HG03457 (cell line): Measurements from ENCODE around the gene HOXB4.

Source experiments
- ATAC-seq: cut with Tn5 transposase; IDR thresholded peaks from one replicate; pipeline ENCODE4 v1.9.1; 2021; ENCODE audit warnings: moderate number of reproducible peaks; ENCODE audit not compliant: unreplicated experiment

Gene HOXB4

DNA sequence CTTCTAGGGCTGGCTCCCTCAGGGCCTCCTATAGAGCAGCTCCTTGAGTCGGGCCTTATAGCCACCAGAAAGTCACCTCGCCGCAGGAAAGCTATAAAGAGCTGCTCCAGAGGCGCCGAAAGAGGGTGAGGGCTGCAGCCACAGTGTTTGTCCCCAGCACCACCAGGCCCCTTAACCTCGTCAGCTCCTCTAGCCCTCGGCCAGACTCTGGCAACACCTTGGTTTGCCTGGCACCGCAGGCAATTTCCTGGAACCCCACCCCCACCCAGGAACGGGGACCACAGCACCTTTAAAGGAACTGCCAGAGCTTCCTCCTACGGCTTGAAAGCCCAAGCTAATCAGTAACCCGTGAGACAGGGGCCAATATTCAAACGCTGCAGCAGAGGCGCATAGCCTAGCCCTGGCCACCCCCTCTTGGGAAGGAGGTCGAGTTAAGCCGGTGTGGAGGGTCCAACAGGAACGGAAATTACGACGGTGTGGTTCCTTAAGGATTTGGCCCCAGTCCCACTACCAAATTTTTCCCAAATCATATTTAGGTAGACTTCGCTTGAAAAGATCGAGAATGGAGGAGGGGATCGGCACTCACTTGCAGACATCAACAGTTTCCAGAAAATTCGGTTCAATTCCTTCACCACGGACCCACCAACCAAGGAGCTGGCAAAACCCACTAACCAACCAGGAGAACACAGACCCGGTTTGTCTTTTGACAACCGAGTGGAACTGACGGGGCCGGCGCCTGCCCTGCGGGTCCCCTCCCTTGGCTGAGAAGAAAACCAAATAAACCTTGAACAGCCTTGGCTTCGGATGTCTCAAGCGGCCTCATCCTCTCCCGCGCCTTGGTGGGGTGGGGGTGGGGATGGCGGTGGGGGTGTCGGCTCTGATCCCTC is 23.6 kb upstream of the HOXB4 start:
- ATAC-seq, result no peak

DNA sequence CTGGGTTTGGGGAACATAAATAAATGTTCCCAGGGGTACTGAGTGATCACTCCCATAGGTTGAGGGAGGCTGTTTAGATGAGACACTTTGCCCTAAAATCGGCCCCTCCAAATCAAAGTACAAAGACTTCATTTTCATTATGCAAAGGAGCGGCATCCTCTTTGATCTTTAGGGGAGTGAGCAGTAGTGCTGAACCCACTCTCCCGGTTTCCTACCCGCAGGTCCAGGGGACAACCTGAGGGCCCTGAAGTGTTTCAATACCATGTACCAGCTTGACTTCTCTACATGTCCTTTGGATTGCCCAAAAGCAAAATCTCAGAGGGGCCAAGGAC is 23.0 kb upstream of the HOXB4 start:
- no peak for ATAC-seq

DNA sequence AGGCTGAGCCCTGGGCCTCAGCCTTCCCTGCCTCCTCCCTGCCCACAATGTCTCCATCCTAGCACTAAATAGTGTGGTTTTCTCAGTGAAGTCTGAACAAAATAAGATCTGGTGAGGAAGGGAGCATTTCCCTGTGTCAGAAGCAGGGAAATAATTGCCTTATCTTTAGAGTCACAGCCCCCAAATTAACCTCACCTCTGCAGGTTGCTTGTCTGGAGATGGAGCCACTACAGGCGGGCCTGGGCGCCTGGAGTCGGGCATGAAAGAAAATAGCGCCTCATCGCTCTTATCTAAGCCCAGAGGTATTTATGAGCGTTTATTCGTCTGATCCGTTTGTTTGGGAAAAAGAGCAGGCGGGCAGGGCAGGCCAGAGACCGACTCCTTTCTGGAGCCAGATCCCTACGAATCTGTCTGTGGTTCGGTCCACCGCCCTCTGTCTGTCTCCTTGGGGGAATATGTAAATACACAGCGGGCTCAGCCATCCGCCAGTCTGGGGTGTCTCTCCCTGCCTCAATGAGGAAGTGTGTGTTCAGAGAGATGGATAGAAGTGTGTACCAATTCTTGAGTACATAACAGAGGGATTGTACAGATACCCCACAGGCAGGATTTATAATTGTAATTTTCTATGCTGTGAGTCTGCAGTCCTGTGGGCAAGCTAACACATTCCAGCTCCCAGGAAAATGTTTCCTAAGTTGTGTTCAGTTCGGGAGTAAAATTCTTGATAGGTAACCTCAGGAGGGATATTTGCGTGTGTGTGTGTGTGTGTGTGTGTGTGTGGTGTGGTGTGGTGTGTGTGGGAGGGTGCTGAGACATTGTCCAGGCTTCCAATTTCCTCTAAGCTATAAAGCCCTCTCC is 22.3 kb upstream of the HOXB4 start:
- no peak for ATAC-seq

DNA sequence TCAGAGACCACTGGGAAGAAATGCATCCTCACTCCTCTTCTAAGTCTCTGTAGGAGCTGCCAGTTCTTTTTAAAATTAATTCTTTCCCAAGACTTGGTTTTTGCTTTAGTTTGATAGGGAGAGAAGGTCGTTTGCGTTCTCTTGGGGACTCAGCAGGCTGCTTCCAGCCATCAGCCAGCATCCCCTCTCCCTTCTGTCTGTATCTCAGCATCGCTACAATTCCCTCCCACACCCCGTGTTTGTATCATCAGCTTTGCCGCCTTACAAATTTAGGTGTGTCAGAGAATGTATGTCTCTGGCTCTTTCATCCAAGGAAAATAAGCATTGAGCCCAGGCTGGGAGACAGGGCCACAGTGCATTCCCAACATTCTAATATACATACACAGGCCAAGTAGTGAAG is 21.2 kb upstream of the HOXB4 start:
- ATAC-seq, result no peak

DNA sequence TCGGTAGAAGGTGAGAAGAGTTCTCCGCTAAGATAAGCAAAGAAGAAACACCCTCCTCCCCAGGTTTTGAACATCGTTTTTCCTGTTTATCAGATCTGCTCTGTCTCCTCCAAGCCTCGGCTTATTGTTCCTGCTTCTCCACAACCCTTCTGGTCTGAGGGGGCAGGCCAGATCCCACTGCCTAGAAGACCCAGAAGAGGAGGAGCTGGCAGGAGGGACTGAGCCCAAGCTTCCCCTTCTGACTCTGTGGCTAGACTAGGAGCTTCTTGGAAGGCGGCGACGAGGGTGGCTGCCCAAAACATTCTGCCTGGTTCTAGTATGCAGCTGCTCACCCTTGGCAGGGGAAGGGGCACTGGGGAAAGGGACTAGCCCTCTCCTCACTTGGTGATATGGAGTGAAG is 20.6 kb upstream of the HOXB4 start:
- ATAC-seq, result no peak

DNA sequence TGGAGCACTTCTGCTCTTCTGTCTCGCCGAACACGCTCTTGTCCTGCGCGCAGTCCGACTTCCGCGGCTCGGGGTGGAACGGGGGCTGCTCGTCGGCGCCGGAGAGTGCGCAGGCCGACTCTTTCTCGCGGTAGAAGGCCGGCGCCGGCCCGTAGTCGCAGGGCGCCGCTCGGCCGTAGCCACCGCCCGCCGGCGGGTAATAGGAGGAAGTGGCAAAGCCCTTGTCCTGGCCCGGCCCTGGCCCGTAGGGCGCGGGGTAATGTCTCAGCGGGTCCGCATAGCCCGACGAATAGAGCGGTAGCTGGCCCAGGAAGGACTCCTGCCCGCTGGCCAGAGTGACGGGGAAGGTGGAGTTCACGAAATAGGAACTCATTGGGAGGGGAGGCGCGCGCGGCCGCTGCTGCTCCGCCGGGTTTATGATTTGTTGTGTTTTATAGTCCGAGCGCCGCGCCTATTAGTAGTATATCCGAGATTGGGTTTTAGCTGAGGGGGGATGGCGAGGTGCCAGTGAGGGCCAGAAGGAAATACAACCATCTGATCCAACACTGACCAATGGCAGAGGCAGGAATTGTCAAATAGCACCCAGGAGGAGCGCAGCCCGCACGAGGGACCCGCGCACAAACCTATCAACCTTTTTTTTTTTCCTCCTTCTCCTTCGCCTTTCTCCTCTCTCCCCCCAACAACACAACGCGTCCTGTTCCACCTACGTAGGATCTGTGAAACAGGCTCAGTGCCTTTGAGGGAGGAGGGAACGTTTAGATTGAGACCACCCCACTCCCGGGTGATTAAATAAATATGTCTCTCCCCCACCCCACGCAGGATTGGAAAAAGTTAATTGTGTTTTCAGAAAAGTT is 19.9 kb upstream of the HOXB4 start:
- no peak for ATAC-seq

DNA sequence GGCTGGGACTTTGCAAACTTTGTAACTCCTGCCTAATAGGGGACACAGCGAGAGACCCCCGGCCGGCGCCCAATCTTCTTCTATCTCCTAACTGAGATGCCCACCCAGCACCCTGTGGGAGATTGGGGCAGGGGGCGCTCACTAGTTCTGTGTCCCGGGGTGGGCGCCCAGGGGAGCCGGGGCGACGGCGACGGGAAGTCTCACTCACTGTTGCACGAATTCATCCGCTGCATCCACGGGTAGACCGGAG is 19.3 kb upstream of the HOXB4 start:
- ATAC-seq, result no peak

DNA sequence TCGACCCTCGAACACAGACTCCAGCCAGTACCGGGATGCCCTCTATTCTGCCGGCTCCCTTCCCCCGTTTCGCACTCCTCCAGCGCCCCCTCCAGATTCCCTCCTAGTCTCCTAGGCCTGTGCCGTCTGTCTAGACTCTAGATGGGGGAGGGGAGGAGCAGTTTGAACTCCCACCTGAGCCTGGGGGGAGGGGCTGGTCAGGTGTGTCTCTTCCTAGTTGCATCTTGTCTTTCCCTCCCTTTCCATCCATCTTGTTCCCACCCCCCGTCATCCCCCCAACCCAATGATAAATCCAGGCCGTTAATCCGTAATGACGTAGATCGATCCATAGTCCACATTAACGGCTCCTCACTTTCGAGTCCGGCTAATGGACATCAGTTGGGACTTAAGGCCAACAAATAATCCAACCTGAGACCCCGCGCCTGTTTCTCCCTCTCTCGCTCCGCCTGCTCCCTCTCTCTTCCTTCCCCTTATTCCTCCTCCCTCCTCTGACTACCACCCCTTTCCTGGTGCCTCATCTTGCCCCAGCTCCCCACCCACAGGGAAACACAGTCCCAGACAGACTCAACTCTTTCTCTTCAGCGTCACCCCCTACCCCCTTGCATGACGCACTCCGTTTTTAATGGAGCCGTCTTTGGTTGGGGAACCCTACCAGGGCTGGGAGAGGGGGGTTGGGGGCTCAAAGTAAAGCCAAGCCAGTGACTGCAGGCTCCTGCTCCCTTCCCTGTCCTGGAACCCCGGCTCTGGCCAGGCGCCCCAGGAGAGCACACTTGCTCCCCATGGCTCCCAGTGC is 18.8 kb upstream of the HOXB4 start:
- no peak for ATAC-seq

DNA sequence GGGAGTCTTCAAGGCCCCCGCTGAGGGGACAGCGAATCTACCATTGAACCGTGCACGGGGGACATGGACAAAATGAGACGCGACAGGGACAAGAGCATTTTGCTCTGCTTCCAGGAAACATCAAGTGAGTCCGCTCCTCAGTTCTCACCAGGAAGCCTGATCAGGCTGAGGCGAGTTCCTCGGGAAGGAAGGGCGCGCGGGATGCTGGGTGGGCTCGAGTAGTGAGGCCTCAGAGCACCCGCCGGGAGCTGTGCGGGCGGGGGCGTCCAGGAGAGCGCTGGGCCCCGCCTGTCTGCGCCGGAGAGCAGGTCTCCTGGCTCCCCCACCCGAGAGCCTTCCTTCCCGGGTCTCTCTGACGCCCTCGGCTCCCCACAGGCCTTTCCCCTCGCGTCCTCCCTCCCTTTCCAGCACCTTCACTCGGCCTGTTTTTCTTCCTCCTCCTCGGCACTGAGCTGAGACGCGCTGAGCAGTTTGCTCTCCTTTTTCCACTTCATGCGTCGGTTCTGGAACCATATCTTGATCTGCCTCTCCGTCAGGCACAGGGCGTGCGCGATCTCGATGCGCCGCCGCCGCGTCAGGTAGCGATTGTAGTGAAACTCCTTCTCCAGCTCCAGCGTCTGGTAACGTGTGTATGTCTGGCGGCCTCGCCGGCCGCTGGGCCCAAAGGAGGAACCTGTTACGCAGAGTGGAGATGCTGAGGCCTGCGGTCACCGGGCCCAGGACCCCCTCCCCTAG is 18.0 kb upstream of the HOXB4 start:
- no peak for ATAC-seq

DNA sequence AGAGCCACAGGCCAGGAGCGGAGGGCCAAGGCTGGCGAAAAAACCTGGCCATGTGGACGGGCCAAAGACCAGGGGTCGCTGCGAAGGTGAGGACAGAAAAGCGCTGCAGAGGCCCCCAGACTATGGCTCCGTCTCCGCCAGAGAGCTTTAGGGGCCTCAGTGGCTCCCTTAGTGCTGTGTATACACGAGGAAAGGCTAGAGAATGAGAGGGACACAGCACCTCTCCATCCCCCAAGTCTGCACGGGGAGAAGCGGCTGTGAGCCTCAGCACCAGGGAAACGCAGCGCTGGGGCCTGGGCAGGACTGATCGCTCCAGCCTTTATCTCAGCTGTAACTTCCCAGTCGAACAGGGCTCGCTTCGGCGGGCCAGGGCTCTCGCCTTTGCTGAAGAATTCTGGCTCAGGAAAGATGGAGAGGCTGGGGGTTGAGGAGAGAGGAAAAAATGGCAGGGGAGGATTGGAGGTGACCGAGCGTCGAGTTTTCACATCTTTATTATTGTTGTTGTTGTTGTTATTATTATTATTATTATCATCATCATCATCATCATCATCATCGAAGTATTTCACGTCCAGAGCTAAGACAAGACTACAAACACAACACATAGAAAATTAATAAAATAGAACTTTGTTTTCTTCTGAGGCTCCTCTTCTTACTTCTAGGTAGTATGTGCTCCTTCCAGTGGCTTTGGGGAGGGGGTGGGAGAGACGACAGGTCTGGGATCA is 17.3 kb upstream of the HOXB4 start:
- no peak for ATAC-seq

DNA sequence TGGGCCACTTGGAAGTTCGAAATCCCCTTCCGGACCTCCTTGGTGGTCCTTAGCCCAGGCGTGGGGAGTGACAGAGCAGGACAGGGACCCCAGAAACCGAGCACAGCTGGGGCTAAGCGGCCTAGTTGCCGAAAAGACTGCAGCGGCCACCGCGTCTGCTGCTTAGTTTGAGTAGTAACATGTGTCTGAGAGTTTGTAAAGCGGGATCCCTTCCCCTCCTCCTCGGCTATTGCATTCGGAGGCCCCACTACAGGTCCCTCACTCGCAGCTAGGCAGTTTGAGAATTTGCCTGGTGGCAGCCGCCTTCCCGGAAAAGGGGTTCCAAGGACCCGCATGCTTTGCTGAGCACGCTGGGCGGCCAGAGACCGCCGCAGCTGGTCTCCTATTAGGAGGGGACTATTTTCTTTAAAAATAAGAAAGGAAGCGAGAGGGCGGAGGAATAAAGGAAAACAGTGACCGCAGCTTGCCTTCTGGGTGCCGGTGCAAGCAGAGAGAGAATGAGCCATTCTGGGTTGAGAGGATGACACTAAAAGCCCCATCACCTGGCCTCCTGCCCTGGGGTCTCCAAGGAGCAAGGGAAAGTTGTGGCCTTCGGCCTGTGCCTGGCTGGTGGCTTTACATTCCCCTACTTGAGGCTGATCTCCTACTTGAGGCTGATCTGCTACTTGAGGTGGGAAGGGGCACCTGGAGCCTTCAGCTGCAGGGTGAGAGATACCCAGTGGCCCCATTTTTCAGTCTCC is 16.6 kb upstream of the HOXB4 start:
- no peak for ATAC-seq

DNA sequence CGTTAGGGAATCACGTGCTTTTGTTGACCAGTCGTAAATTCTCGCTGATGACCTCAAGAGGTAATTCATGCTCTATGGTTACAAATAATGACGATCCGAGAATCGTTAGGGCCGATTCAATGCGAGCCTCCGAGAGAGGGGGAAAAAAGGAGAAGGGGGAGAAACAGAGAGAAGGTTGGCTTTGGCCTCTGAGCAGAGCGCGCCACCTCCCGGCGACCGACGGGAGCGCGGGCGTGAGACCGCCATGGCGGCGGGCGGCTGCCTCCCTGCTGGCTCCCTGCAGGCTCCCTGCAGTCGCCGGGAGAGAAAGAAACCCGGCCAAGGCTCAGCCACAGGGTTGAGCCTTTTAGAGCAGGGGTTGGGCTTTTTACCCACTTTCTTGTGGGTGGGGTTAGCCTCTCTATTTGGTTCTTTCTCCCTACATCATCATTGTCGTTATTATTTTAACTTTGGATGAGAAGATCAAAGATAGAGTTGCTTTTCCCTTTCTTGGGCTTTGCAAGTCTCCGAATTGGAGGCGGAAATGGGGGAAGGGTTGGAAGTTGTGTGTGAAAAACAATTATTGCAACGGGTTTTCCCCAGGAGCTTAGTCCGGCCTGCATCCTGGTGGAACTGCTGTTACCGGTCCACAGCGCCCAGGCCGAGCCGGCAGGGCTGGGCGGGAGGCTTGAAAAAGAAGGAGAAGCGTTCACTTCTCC is 15.8 kb upstream of the HOXB4 start:
- no peak for ATAC-seq

DNA sequence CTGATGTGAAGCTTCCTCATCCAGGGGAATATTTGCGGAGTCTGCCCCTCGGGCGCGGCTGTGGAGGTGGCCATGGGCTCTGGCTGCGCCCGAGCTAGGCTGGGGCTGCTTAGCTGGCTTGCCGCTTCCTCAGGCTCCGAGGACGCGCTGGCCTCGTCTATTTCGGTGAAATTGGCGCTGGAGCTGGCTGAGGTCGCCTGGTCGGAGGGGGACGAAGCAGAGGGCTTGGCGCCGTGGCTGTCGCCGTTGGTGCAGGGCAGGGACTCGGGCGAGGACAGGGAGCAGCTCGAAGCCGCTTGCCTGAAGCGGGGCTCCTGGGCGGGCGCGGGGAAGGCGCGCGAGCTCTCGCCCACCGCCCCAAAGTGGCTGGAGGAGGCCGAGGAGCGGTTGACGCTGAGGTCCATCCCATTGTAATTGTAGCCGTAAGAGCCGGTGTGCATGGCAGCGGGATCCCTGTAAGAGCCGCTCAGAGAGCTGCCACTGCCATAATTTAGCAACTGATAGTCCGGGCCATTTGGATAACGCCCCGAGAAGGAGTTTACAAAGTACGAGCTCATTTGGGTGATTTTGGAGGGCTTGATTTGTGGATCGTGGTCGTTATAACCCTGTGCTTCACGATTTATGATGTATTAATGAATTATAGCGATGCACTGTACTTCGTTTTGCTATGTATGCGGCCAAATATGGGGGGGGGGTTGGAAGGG is 15.1 kb upstream of the HOXB4 start, which contains the start of gene HOXB5:
TSS of gene HOXB5 (minus strand) at position 654 of the 704 bp plus-strand sequence. CDS start at position 557, 97 bp downstream.
- no peak for ATAC-seq

DNA sequence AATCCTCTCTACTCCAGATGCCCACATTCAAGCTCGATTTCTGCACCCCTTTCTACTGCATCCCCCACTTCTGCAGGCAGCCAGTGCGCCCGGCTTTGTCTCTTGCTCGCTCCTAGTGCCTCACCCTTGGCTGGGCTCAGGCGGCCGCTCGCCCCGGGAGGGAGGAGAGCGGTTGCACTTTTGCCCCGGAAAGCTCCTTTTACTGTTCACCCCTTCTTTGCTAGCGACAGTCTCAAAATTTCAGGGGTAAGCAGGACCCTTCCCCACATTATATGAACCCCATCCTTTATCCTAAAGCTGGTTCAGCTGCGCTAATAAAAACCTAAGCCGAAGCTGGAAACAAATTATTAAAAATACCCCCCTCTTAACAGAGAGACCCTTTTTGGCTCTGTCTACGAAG is 14.4 kb upstream of the HOXB4 start:
- no peak for ATAC-seq

DNA sequence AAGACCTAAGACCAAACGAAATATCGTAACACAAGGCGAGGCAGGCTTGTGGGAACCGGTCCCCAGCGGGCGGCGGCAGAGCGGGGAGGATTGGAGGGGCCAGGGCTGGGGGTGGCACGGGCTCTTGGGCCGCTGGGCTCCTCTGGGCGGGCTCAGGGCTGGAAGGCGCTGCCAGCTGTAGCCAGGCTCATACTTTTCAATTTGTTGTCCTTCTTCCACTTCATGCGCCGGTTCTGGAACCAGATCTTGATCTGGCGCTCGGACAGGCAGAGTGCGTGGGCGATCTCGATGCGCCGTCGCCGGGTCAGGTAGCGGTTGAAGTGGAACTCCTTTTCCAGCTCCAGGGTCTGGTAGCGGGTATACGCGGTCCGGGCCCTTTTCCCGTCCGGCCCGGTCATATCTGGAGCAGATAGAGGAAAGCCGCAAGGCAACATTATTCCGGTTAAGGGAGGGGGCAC is 13.9 kb upstream of the HOXB4 start:
- no peak for ATAC-seq

DNA sequence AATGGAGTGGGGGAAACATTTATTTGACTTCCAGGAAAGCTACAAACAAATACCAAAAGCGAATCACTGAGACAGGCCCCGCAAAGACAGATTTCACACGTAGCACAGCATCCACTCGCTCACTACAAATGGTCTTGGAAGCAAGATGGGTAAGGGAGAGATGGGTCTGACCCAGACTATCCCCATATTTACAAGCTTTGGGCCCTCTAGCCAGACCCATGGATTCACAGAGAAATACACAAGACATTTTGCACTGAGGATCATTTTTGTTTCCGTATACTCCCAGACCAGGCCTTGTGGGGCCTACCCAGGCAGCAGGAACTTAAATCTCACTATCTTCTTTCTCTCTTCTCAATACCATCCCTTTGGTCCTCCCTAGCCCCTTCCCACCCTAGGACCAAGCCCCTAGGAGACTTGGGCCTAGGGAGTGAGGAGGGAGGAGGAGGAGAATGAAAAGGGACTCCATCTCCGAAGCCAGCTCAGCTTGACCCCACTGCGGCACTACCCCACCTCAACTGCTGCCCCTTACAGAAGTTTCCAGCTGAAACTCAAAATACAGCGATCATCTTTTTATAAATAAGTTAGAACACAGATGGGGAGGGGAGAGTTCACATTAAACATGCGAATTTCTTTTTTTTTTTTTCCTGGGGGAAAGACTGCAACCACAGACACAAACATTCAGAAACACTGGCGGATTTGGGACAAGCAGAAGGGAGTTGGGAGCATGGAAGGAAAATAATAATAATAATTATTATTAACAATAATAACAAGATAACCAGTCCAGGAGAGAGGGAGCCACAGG is 13.3 kb upstream of the HOXB4 start:
- ATAC-seq, result no peak
